Smooth muscle cell (in vitro differentiated cells): Measurements from ENCODE around the gene CIAO2B. TPM values are rescaled to one million over a fixed set of nuclear protein-coding genes. Genes with fewer than 3 reads are reported as not detected.
"Not testable (repeated sequence)": the region's sequence is repeated elsewhere in the genome, so short reads cannot be mapped to it uniquely, and the experiment has no call there.

Experiments
- DNase-seq: peaks from one replicate; lab custom pipeline; 2025; ENCODE audit not compliant: unreplicated experiment; lab: John Stamatoyannopoulos, UW
- H2AFZ ChIP-seq: fragments of 200-600 bp; sonication (generic); 2 replicates; pipeline ENCODE4 v1.6.0; 2016; ENCODE audit warnings: antibody characterized with exemption, low read depth, mild to moderate bottlenecking
- H3F3A ChIP-seq: fragments of 200-600 bp; sonication (generic); 2 replicates; pipeline ENCODE4 v1.6.0; 2017; ENCODE audit warnings: antibody characterized with exemption, low read depth
- H3K27ac ChIP-seq: fragments of 200-600 bp; sonication (generic); 2 replicates; pipeline ENCODE4 v1.5.1; 2016; ENCODE audit warnings: low read depth, mild to moderate bottlenecking
- H3K27me3 ChIP-seq: fragments of 200-600 bp; sonication (generic); 2 replicates; pipeline ENCODE4 v1.6.1; 2016; ENCODE audit warnings: low read depth, mild to moderate bottlenecking
- H3K36me3 ChIP-seq: fragments of 200-600 bp; sonication (generic); 2 replicates; pipeline ENCODE4 v1.5.1; 2016; ENCODE audit warnings: low read depth
- H3K4me1 ChIP-seq: fragments of 200-600 bp; sonication (generic); 2 replicates; pipeline ENCODE4 v1.5.1; 2016; ENCODE audit warnings: low read depth
- H3K4me2 ChIP-seq: fragments of 200-600 bp; sonication (generic); 2 replicates; pipeline ENCODE4 v1.6.0; 2016; ENCODE audit warnings: mild to moderate bottlenecking
- H3K4me3 ChIP-seq: fragments of 200-600 bp; sonication (generic); 2 replicates; pipeline ENCODE4 v1.5.1; 2016; ENCODE audit warnings: mild to moderate bottlenecking
- H3K79me2 ChIP-seq: fragments of 200-600 bp; sonication (generic); 2 replicates; pipeline ENCODE4 v1.6.0; 2016; ENCODE audit warnings: low read depth, mild to moderate bottlenecking
- H3K9ac ChIP-seq: fragments of 200-600 bp; sonication (generic); 2 replicates; pipeline ENCODE4 v1.6.0; 2016; ENCODE audit warnings: low read depth
- H3K9me3 ChIP-seq: fragments of 200-600 bp; sonication (generic); replicated peaks from 2 replicates; pipeline ENCODE4 v1.5.1; 2016; ENCODE audit warnings: low read depth
- H4K20me1 ChIP-seq: fragments of 200-600 bp; sonication (generic); 2 replicates; pipeline ENCODE4 v1.6.0; 2016; ENCODE audit warnings: low read depth
- CTCF ChIP-seq: fragments of 200-600 bp; sonication (generic); IDR thresholded peaks from 2 replicates; pipeline ENCODE4 v1.5.1; 2017; ENCODE audit warnings: borderline replicate concordance, mild to moderate bottlenecking, antibody characterized with exemption; ENCODE audit not compliant: insufficient read depth, poor library complexity, severe bottlenecking
- WGBS: methylation state at CpG from one replicate; pipeline ENCODE4 v1.1.7; 2016; ENCODE audit warnings: low lambda C conversion rate; 5-methylcytosine and 5-hydroxymethylcytosine counted together
- polyA plus RNA-seq: library from polyadenylated mRNA; unstranded; fragments of >200 nt; fragmentation: Nextera tagmentation; extraction: Ambion mirVana; gene quantifications from 2 replicates; pipeline ENCODE4 v1.2.1, GENCODE V29; 2016
- total RNA-seq: library from RNA; depleted of rRNA; stranded (reverse); fragments of >200 nt; gene quantifications from 2 replicates; pipeline ENCODE4 v1.2.3, GENCODE V29; 2014

CIAO2B gene
- total and polyA plus RNA-seq, 2 experiments from 2014 or later = 141 to 173 TPM

- peaks cover 29% of the 10 kb centered on the region for H4K20me1 ChIP-seq
- DNase-seq = no peak
- no peaks in the 10 kb centered on the region for H3K27me3 ChIP-seq
- no peak for TF ChIP-seq CTCF
- peaks cover 16% of the 10 kb centered on the region for H3K4me1 ChIP-seq
- H3K79me2 ChIP-seq = peaks cover 25% of the 10 kb centered on the region
- H3K27ac ChIP-seq = peak within 1 kb of the TSS; percentile 80
- WGBS = 61% methylated on average over 43 of the region's 44 CpGs
- H3K36me3 ChIP-seq = no peaks in the 10 kb centered on the region
- H3K4me2 ChIP-seq = peak within 1 kb of the TSS; percentile 93
- no peaks in the 10 kb centered on the region for H3F3A ChIP-seq
- H3K9me3 ChIP-seq = no peaks in the 10 kb centered on the region
- H3K9ac ChIP-seq = peak within 1 kb of the TSS; percentile 95
- H3K4me3 ChIP-seq = peak within 1 kb of the TSS; percentile 83
- peak within 1 kb of the TSS; percentile 64 for H2AFZ ChIP-seq
These were observed 1.3 kb upstream of the CIAO2B start, which contains the start of gene CES2 for GRCh38 chr16:66935314-66936011. TSS of gene CES2 (plus strand) at chr16:66935516. CDS start at chr16:66935636, 120 bp downstream.

DNA sequence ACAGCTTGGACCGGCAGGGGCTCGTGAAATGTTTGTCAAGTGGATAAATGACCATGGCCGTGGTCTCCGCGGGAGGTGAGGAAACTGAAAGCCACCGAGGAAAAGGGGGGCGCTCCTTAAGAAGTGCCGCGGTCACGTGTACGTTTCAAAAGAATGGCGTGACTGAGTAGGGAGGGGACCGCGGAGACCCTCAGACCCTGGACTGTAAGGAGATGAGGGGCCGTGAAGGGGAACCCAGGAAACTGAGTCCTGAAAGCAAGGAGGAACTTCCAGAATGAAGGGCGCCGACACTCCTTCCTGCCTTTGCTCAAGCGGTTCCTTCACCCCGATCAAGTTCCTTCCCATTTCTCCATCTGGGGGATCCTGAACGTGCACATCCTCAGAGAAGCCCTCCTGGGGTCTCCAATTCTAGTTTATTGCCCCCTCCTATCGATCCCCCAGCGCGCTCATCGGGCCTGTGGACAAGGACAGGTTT, 674 bp upstream of the CIAO2B start:
- H3K9me3 ChIP-seq, H3K27me3 ChIP-seq, H3K36me3 ChIP-seq, H3F3A ChIP-seq, DNase-seq: not testable (repeated sequence)
- Histone ChIP-seq H2AFZ (peak overlapping the region; percentile 64), H3K79me2 (peaks cover 25% of the 10 kb centered on the region), H3K4me2 (peak overlapping the region; percentile 93), H4K20me1 (peaks cover 29% of the 10 kb centered on the region), H3K4me3 (peak overlapping the region; percentile 83), H3K9ac (peak overlapping the region; percentile 95), H3K4me1 (peaks cover 16% of the 10 kb centered on the region), H3K27ac (peak overlapping the region; percentile 80)
- WGBS = 6% methylated on average over 21 of the region's 24 CpGs

DNA sequence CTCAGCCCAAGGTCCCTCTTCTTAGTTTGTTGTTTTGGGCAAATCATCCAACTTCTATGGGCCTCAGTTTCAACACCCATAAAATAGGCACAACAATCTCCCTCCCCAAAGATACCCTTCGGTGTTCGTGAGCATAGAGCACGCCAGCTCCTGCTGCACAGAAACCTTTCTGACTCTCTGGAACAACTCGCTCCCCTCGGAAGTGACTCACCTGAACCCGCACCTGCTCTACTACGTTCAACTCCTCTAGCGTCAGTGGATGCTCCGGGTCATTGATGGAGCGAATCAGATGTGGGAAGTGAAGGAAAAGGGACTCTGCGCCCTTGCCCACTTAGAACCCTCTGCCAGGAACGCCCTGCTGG, 445 bp downstream of the CIAO2B start:
- Histone ChIP-seq H3K9me3 (no peaks in the 10 kb centered on the region), H3K4me1 (peaks cover 16% of the 10 kb centered on the region), H3F3A (no peaks in the 10 kb centered on the region), H2AFZ (peak overlapping the region; percentile 64), H3K4me2 (peak overlapping the region; percentile 93), H3K4me3 (peak overlapping the region; percentile 83), H3K27ac (peak overlapping the region; percentile 80), H4K20me1 (peaks cover 19% of the 10 kb centered on the region), H3K9ac (peak overlapping the region; percentile 95), H3K27me3 (no peaks in the 10 kb centered on the region), H3K79me2 (peaks cover 25% of the 10 kb centered on the region), H3K36me3 (no peaks in the 10 kb centered on the region)
- no peak for DNase-seq
- TF ChIP-seq CTCF = no peak
- 6% methylated on average over 12 of the region's 12 CpGs for WGBS

DNA sequence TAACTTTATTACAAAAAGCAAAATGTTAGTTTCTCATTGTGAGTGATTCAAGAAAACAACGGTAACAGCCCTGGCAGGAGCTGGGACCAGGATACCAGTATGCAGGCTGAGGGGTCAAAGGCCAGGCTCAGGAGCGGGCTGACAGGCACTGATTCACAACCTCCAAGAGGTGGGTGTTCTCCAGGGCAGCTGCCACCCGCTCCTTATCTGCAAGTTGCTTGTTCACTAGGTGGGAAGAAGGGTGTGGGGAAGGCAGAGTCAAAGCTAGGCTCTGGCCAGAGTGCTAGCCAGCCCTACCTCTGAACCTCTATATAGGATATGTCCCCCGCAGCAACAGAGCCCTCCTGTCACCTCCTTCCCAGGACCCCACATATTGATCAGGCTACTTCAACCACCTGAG, 2.1 kb downstream of the CIAO2B start:
- WGBS = 98% methylated on average over 4 of the region's 4 CpGs
- Histone ChIP-seq H4K20me1 (peaks cover 7% of the 10 kb centered on the region), H3K36me3 (no peaks in the 10 kb centered on the region), H3K4me1 (peaks cover 16% of the 10 kb centered on the region), H3K9me3 (no peaks in the 10 kb centered on the region), H3K9ac (no peak overlapping the region), H3K27me3 (no peaks in the 10 kb centered on the region), H3K4me3 (no peak overlapping the region), H3K27ac (no peak overlapping the region), H2AFZ (no peak overlapping the region), H3K4me2 (no peak overlapping the region), H3K79me2 (peaks cover 25% of the 10 kb centered on the region), H3F3A (no peaks in the 10 kb centered on the region)
- no peak for TF ChIP-seq CTCF
- DNase-seq = no peak
